ENCODE results near the gene CIT.

CIT gene

GRCh38 chr12:119819322-119819721 lies 57.8 kb downstream of the CIT start:
- DNase-seq (ENCODE audit: low read depth, low spot score) = no peak
- no peak overlapping the region for H3K4me3 ChIP-seq (ENCODE audit: low read length)

DNA sequence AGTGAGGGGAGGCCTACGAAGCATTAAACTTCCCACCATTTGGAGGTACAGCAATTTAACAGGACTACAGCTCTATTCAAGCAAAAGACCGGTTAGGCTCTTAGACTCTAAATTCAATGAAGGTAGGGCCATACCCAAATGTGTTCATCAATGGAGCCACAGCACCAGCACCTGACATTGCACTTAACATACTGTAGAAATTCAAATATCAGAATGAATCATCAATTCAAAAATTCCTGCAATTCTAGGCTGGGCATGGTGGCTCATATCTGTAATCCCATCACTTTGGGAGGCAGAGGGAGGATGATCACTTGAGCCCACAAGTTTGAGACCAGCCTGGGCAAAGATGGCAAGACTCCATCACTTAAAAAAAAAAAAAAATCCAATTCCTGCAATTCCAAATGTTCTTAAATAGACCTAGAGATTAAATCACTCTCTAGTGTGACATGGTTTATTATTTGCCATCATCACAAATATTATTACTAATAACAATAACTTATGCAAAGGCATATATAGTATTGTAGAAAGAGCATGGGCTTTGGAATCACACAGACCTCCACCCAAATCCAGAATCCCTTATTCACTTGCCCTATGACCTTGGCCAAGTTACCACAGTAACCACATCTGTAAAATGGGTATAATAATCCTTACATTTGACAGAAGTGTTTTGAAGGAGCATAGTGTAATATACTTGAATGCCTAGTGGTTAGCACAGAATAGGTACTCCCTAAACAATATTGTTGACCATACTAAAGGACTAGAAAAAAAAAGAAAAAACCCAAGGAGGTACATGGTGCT lies 59.4 kb downstream of the CIT start:
- no peak overlapping the region for H3K4me3 ChIP-seq (ENCODE audit: low read length)

GRCh38 chr12:119809023-119809422 lies 68.1 kb downstream of the CIT start:
- no peak for DNase-seq (ENCODE audit: low read depth, low spot score)
- H3K4me3 ChIP-seq (ENCODE audit: low read length) = no peak overlapping the region

More for the DNA sequence above, 59.4 kb downstream of the CIT start:
- DNase-seq (ENCODE audit: low read depth, low spot score) = no peak

- H3K4me3 ChIP-seq (ENCODE audit: low read length) = no peak overlapping the region
- DNase-seq (ENCODE audit: low read depth, low spot score) = no peak
Observed at GRCh38 chr12:119808441-119808840, 68.7 kb downstream of the CIT start.

- H3K4me3 ChIP-seq (ENCODE audit: low read length) = no peak overlapping the region
- no peak for DNase-seq (ENCODE audit: low read depth, low spot score)
Observed at GRCh38 chr12:119807380-119807779, 69.7 kb downstream of the CIT start.

- no peak overlapping the region for H3K4me3 ChIP-seq (ENCODE audit: low read length)
- no peak for DNase-seq (ENCODE audit: low read depth, low spot score)
Observed at GRCh38 chr12:119804011-119804641, 73.0 kb downstream of the CIT start.

DNA sequence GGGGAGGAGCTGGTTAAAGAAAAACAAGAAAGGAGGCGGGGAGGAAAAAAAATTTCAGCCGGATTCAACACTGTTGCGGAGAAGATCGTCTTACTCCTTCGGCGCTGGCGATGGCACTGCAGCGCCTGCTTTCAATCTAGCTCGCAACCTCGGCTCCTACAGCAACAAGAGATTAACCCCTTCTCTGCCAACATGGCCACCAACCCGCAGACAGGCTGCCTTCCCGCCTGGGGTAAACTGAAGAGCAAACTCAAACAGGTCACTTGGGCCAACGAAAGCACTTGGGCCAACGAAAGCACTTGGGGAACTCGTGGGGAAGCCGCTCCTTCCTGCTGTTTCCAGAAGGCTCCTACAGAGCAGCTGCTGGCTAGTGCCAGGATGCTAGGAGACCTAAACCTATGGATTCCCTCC lies 73.7 kb downstream of the CIT start:
- DNase-seq (ENCODE audit: low read depth, low spot score) = no peak
- no peak overlapping the region for H3K4me3 ChIP-seq (ENCODE audit: low read length)

DNA sequence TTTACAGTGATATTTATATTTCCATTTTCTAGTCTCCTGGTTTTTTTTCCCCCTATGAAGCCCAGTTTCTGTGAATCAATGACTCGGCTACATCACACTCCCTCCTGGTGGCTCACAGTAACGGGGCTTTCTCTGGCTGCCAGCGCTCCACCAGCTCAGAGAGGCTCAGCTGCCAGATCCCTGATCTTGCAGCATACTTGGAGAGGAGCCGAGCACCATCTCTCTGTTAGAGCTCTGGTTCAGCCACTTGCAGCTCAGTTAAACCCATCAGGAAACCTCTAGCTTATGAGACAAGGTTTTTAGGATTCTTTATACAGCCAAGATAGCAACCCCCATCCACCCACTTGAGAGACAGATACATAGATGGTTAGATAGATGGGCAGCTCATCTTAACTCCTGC lies 74.6 kb downstream of the CIT start:
- no peak for DNase-seq (ENCODE audit: low read depth, low spot score)
- no peak overlapping the region for H3K4me3 ChIP-seq (ENCODE audit: low read length)

- no peak overlapping the region for H3K4me3 ChIP-seq (ENCODE audit: low read length)
- no peak for DNase-seq (ENCODE audit: low read depth, low spot score)
Observed at GRCh38 chr12:119797090-119797489, 80.0 kb downstream of the CIT start.

DNA sequence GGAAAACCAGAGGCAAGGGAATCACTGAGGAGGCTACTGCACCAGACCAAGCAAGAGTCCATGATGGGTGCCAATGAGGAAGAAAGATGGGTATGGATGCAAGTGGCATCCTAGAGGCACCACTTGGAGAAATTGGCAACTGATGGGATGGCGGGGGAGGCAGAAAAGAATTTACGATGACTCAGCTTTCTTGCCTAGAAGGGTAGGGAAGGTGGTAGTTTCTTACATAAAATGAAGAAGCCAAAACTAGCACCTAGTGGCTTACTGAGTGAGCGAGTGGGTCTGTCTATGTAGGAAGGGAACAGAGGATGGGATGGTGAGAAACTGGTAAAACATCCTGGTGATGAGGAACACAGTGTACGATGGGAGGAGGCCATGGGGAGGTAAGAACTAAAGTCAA lies 80.8 kb downstream of the CIT start:
- H3K4me3 ChIP-seq (ENCODE audit: low read length) = no peak overlapping the region
- no peak for DNase-seq (ENCODE audit: low read depth, low spot score)

- H3K4me3 ChIP-seq (ENCODE audit: low read length) = no peak overlapping the region
- DNase-seq (ENCODE audit: low read depth, low spot score) = no peak
Observed at GRCh38 chr12:119791453-119791852, 85.7 kb downstream of the CIT start.

DNA sequence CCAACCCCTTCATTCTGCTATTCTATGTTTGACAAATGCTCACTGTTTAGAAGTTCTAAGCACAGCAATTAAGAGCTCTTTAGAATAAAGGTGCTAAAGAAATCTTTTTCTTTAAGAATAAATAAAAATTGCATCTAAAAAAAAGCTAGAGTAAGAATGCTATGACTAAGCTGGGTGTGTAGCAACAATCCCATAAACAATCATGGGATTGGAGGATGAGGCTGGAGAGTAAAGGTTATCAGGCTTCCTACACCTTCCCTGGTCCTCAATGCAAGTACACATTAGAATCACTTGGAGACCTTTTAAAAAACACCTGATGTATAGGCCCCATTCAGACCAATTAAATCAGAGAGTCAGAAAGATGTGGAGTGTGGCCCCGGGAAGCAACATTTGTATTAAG lies 88.3 kb downstream of the CIT start:
- DNase-seq (ENCODE audit: low read depth, low spot score) = no peak
- no peak overlapping the region for H3K4me3 ChIP-seq (ENCODE audit: low read length)

DNA sequence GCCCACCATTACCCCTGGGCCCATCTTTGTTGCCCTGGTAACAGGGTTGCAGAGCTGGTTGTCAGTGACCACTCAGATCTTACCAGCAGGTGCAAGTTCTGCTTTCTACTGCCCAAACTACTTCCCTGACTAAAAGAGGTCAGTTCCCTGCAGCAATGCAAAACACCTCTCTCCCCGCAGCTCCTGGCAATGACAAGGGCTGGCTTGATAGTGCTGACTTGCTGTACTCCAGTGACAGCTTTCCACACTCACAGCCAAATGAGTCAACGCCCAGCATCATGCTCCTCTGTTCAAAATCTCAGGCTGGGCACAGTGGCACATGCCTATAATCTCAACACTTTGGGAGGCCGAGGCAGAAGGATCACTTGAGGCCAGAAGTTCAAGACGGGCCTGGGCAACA lies 90.6 kb downstream of the CIT start:
- DNase-seq (ENCODE audit: low read depth, low spot score) = no peak
- H3K4me3 ChIP-seq (ENCODE audit: low read length) = no peak overlapping the region

DNA sequence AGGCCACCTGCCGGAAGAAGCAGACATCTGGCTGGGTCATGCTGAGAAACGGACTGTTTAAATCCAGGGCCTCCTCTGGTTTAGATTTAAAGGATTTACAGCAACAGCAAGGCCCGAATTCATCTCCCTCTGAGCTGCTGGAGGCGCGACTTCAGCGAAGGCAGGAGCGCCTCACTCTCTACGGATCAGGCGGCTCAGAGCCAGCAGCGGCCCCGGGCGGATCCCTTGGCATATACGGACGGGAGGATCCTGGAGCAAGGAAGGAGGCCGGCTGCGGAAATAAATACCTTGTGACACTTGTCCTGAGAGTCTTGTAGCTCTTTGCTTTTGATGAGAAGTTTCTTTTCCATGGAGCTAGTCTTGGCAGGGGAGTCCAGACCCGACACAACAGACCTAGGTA lies 92.4 kb downstream of the CIT start:
- H3K4me3 ChIP-seq (ENCODE audit: low read length) = no peak overlapping the region
- DNase-seq (ENCODE audit: low read depth, low spot score) = no peak

- no peak for DNase-seq (ENCODE audit: low read depth, low spot score)
Observed at GRCh38 chr12:119783787-119784186, 93.3 kb downstream of the CIT start.

DNA sequence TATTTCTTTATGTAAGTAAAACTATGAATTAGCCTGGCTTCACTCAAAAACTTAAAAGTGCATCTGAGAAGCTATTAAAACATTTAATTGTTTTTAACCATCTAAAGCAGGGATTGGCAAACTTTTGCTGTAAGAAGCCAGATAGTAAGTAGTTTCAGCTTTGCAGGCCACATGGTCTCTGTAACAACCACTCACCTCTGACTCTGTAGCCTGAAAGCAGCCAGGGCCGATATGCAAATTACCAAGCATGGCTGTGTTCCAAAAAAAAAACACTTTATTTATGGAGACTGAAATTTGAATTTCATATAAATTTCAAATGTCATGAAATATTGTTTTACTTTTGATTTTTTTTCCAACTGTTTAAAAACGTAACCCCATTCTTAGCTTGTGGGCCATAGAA lies 95.3 kb downstream of the CIT start:
- no peak for DNase-seq (ENCODE audit: low read depth, low spot score)
- no peak overlapping the region for H3K4me3 ChIP-seq (ENCODE audit: low read length)

More at GRCh38 chr12:119783787-119784186, 93.3 kb downstream of the CIT start:
- H3K4me3 ChIP-seq (ENCODE audit: low read length) = no peak overlapping the region

- DNase-seq (ENCODE audit: low read depth, low spot score) = no peak
Observed at GRCh38 chr12:119780786-119781434, 96.2 kb downstream of the CIT start.

GRCh38 chr12:119775246-119775895 lies 101.7 kb downstream of the CIT start:
- DNase-seq (ENCODE audit: low read depth, low spot score) = no peak
- H3K4me3 ChIP-seq (ENCODE audit: low read length) = no peak overlapping the region

More at GRCh38 chr12:119780786-119781434, 96.2 kb downstream of the CIT start:
- no peak overlapping the region for H3K4me3 ChIP-seq (ENCODE audit: low read length)

GRCh38 chr12:119772431-119772830 lies 104.7 kb downstream of the CIT start:
- no peak for DNase-seq (ENCODE audit: low read depth, low spot score)
- H3K4me3 ChIP-seq (ENCODE audit: low read length) = no peak overlapping the region

DNA sequence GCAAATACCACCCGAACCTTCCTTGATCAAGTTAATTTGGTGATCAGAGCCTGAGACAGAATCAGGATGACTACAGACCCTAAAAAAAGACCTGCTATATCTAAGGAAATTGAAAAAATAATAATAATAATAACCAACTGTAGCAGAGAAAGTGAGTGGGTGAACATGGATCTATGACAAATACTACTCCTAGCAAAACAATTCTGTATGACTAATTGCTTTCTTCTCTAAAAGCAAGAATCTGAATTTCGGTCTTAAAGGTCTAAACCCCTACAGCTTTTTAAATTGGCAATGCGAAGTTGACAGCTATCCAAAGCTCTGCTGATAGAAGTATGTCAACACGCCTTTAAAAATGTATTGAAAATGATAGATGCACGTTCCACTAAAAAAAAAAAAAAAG lies 107.0 kb downstream of the CIT start:
- H3K4me3 ChIP-seq (ENCODE audit: low read length) = no peak overlapping the region
- DNase-seq (ENCODE audit: low read depth, low spot score) = no peak

All from Jurkat, Clone E6-1 (cell line).